ENCODE data around the gene VEGFB. TPM values are rescaled to one million over a fixed set of nuclear protein-coding genes. Genes with fewer than 3 reads are reported as not detected.

VEGFB gene
- total RNA-seq, 2 donors from 2014 or later = 81.8 to 107 TPM

GRCh38 chr11:64237484-64237951 lies 3.1 kb downstream of the VEGFB start:
- Histone ChIP-seq H3K4me1 (ENCODE audit: control insufficient read depth in 1 of 2, low read depth in 2 of 2) (peaks cover 23 to 46% of the 10 kb centered on the region in 2 donors), H3K27ac (no peak overlapping the region), H3K27me3 (replicated peaks; ENCODE audit: insufficient read depth) (no peaks in the 10 kb centered on the region), H3K4me3 (no peak overlapping the region), H3K9me3 (no peaks in the 10 kb centered on the region), H3K36me3 (peaks cover 11% of the 10 kb centered on the region)
- DNase-seq (ENCODE audit: low spot score) (no peak), ATAC-seq (ENCODE audit: insufficient number of reproducible peaks, low FRiP score, low read depth) (no peak)
- no peak for TF ChIP-seq CTCF (IDR thresholded peaks at IDR 0.05)

GRCh38 chr11:64238076-64238475 lies 3.7 kb downstream of the VEGFB start:
- ATAC-seq (ENCODE audit: insufficient number of reproducible peaks, low FRiP score, low read depth) (no peak), DNase-seq (ENCODE audit: low spot score) (no peak)
- Histone ChIP-seq H3K4me3 (no peak overlapping the region), H3K9me3 (no peaks in the 10 kb centered on the region), H3K27ac (no peak overlapping the region), H3K36me3 (peaks cover 11% of the 10 kb centered on the region), H3K4me1 (ENCODE audit: control insufficient read depth in 1 of 2, low read depth in 2 of 2) (peaks cover 25 to 46% of the 10 kb centered on the region in 2 donors), H3K27me3 (replicated peaks; ENCODE audit: insufficient read depth) (no peaks in the 10 kb centered on the region)
- TF ChIP-seq CTCF (IDR thresholded peaks at IDR 0.05) = no peak

GRCh38 chr11:64238999-64239398 lies 4.6 kb downstream of the VEGFB start:
- no peak overlapping the region for H3K27ac ChIP-seq
- no peak for TF ChIP-seq CTCF (IDR thresholded peaks at IDR 0.05)

GRCh38 chr11:64239662-64240434 lies 5.5 kb downstream of the VEGFB start:
- peaks cover 19 to 42% of the 10 kb centered on the region in 2 donors for H3K4me1 ChIP-seq (ENCODE audit: control insufficient read depth in 1 of 2, low read depth in 2 of 2)
- H3K27ac ChIP-seq = peak overlapping the region; percentile 94 to 99
- H3K36me3 ChIP-seq = peaks cover 19% of the 10 kb centered on the region
- ATAC-seq (ENCODE audit: insufficient number of reproducible peaks, low FRiP score, low read depth) (no peak), DNase-seq (ENCODE audit: low spot score) (no peak)
- TF ChIP-seq CTCF (IDR thresholded peaks at IDR 0.05) = no peak
- peak overlapping the region; percentile 92 for H3K4me3 ChIP-seq
- H3K9me3 ChIP-seq = no peaks in the 10 kb centered on the region
- H3K27me3 ChIP-seq (replicated peaks; ENCODE audit: insufficient read depth) = no peaks in the 10 kb centered on the region

More at GRCh38 chr11:64238999-64239398, 4.6 kb downstream of the VEGFB start:
- Histone ChIP-seq H3K9me3 (no peaks in the 10 kb centered on the region), H3K4me1 (ENCODE audit: control insufficient read depth in 1 of 2, low read depth in 2 of 2) (peaks cover 18 to 41% of the 10 kb centered on the region in 2 donors), H3K4me3 (no peak overlapping the region), H3K36me3 (peaks cover 19% of the 10 kb centered on the region), H3K27me3 (replicated peaks; ENCODE audit: insufficient read depth) (no peaks in the 10 kb centered on the region)
- DNase-seq (ENCODE audit: low spot score) (no peak), ATAC-seq (ENCODE audit: insufficient number of reproducible peaks, low FRiP score, low read depth) (no peak)

- H3K4me3 ChIP-seq = peak within 1 kb of the TSS; percentile 92
- H3K27me3 ChIP-seq (replicated peaks; ENCODE audit: insufficient read depth) = no peaks in the 10 kb centered on the region
- DNase-seq (ENCODE audit: low spot score) (peak; percentile 87), ATAC-seq (ENCODE audit: insufficient number of reproducible peaks, low FRiP score, low read depth) (peak; percentile 77)
- no peaks in the 10 kb centered on the region for H3K9me3 ChIP-seq
- no peak for TF ChIP-seq CTCF (IDR thresholded peaks at IDR 0.05)
- peaks cover 19 to 43% of the 10 kb centered on the region in 2 donors for H3K4me1 ChIP-seq (ENCODE audit: control insufficient read depth in 1 of 2, low read depth in 2 of 2)
- peak within 1 kb of the TSS; percentile 94 to 99 for H3K27ac ChIP-seq
- H3K36me3 ChIP-seq = peaks cover 19% of the 10 kb centered on the region
Observed at GRCh38 chr11:64240435-64241240, 6.3 kb downstream of the VEGFB start, which contains the start of gene FKBP2. Gene FKBP2 (plus strand): TSS chr11:64241095. CDS start chr11:64242388, 1,293 bp downstream.
